Breast epithelium (tissue), 3 donors: Measurements from ENCODE around the gene GNG14.

Source experiments
- POLR2A ChIP-seq: fragments of 450-650 bp; IDR thresholded peaks from one replicate; pipeline ENCODE4 v1.6.1; 2016; ENCODE audit warnings: antibody characterized with exemption, mild to moderate bottlenecking, moderate library complexity
- TF ChIP-seq, protein P1 (sequence below), 3 donors: fragments of 450-650 bp; IDR thresholded peaks; one replicate each; pipeline ENCODE4 v1.5.1; 2016 to 2017; ENCODE audit warnings: antibody characterized with exemption in 3 of 3, mild to moderate bottlenecking in 3 of 3, moderate library complexity in 3 of 3

DNA sequence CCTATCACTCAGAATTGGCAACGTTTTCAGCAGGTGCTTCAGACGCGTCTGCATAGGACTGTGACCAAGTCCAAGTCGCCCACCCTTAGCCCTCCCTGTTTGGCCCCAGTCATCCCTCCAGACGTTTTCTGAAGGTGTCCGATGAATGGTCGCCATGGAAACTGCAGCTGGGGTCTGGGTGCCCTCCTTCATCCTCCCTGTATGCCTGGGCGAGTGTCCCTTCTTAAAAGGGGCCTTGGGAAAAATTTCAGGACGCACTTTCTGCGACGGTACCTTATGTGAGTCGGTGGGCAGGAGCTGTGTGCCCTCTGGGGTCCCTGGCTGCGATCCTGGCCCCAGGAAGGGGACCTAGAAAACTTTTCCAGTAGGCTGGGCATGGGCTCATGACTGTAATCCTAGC lies 46.3 kb upstream of the GNG14 start:
- TF ChIP-seq, protein P1, sequence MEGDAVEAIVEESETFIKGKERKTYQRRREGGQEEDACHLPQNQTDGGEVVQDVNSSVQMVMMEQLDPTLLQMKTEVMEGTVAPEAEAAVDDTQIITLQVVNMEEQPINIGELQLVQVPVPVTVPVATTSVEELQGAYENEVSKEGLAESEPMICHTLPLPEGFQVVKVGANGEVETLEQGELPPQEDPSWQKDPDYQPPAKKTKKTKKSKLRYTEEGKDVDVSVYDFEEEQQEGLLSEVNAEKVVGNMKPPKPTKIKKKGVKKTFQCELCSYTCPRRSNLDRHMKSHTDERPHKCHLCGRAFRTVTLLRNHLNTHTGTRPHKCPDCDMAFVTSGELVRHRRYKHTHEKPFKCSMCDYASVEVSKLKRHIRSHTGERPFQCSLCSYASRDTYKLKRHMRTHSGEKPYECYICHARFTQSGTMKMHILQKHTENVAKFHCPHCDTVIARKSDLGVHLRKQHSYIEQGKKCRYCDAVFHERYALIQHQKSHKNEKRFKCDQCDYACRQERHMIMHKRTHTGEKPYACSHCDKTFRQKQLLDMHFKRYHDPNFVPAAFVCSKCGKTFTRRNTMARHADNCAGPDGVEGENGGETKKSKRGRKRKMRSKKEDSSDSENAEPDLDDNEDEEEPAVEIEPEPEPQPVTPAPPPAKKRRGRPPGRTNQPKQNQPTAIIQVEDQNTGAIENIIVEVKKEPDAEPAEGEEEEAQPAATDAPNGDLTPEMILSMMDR (IDR thresholded peaks at IDR 0.05): no peak
- no peak for TF ChIP-seq POLR2A
